Erythroblast (primary cell): ENCODE data around the gene MAML2.

Source experiments
- GATA1 ChIP-seq: IDR thresholded peaks from 2 replicates; pipeline ENCODE4 v1.6.1; 2011; ENCODE audit warnings: low read depth, mild to moderate bottlenecking, control low read depth, low read length, moderate library complexity
- POLR2A ChIP-seq: IDR thresholded peaks from 2 replicates; pipeline ENCODE4 v1.6.1; 2011; ENCODE audit warnings: mild to moderate bottlenecking, low read length

GRCh38 chr11:96330511-96330859 lies 12.5 kb downstream of the MAML2 start:
- TF ChIP-seq POLR2A (no peak), GATA1 (no peak)
